Prostate gland (tissue), 2 donors: ENCODE results near the gene ALK.

Experiments used
- CTCF ChIP-seq, 4 experiments: fragments of 200-600 bp in 2 of 4; fragments of 450-650 bp in 2 of 4; sonication (generic) in 2 of 4; IDR thresholded peaks; 1 replicate in 3 of 4; 2 replicates in 1 of 4; pipeline ENCODE4 v1.5.1; 2016 to 2019; ENCODE audit warnings: antibody characterized with exemption in 4 of 4, mild to moderate bottlenecking in 2 of 4, moderate library complexity in 2 of 4
- POLR2A ChIP-seq: fragments of 450-650 bp; IDR thresholded peaks from one replicate; pipeline ENCODE4 v1.6.1; 2016; ENCODE audit warnings: antibody characterized with exemption, mild to moderate bottlenecking

DNA sequence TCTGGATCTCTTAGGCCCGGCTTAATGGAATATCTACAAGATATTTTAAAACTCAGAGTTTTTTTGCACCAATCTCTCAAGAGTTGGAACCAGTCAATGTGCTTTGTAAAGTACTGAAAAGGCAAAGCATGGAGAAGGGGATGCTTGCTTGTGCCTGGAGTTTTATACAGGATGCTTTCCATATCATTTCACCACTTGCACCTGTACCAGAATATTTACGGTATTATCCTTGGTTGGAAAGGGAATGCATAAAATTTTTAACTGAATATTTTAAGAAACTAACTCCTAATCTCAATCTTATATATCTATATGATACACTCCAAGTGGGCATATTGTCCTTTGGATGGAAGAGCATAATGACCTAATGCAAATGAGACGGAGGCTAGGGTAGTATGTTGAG, 487.5 kb downstream of the ALK start:
- no peak for TF ChIP-seq CTCF (IDR thresholded peaks at IDR 0.05)
- no peak for TF ChIP-seq POLR2A
